GM19452 (cell line): ENCODE results near the gene LRRC8A.
"Not testable (repeated sequence)": the region's sequence is repeated elsewhere in the genome, so short reads cannot be mapped to it uniquely, and the experiment has no call there.

Experiments used
- ATAC-seq: cut with Tn5 transposase; IDR thresholded peaks from one replicate; pipeline ENCODE4 v1.9.1; 2021; ENCODE audit not compliant: unreplicated experiment

The LRRC8A gene

GRCh38 chr9:128881884-128882676, at the start of gene LRRC8A, which contains the start of gene KYAT1:
Gene LRRC8A, plus strand, starts transcription at chr9:128882133. Its CDS starts 25,032 bp downstream, at chr9:128907165.
Gene KYAT1, minus strand, starts transcription at chr9:128881950. Its CDS starts 36,545 bp downstream, at chr9:128845405.
- ATAC-seq, result peak; percentile 93

DNA sequence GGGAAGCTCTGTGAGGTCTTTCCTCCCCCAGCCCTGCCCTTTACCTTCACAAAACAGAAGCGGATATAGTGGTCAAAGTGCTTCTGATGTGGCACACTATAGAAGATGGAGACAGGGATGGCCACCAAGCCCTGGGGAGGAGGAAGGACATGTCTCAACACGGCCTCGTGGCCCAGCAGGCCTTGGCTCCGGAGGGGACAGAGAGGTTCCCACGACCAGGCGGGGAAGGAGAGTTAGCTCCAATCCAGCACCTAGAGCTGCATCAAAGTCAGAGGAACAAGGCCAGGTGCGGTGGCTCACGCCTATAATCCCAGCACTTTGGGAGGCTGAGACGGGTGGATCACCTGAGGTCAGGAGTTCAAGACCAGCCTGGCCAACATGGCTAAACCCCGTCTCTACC, 48.2 kb upstream of the LRRC8A start:
- no peak for ATAC-seq

- ATAC-seq, result no peak
These were observed 46.4 kb upstream of the LRRC8A start for GRCh38 chr9:128835246-128836210.

DNA sequence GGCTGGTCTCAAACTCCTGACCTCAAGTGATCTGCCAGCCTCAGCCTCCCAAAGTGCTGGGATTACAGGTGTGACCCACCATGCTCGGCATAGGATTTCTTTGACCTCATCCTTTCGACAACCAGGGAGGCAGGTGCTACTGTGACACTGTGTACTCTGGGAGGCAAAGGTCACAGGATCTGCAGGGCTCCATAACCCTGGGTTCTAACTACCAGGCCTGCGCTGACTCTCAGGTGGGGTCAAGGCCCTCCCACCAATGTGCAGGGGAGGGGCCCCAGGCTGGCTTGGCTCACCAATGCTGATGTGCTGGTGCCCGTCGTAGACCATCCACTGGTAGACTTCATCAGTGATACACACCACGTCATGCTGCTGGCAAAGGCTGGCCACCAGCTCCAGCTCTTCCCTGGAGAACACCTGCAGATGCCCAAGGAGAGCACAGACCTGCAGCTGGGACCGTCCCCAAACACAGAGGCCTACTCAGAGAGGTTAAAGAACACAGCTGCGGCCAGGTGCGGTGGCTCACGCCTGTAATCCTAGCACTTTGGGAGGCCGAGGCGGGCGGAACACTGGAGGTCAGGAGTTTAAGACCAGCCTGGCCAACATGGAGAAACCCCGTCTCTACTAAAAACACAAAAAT, 45.3 kb upstream of the LRRC8A start:
- no peak for ATAC-seq

GRCh38 chr9:128838338-128838737, 43.6 kb upstream of the LRRC8A start:
- ATAC-seq, result no peak

DNA sequence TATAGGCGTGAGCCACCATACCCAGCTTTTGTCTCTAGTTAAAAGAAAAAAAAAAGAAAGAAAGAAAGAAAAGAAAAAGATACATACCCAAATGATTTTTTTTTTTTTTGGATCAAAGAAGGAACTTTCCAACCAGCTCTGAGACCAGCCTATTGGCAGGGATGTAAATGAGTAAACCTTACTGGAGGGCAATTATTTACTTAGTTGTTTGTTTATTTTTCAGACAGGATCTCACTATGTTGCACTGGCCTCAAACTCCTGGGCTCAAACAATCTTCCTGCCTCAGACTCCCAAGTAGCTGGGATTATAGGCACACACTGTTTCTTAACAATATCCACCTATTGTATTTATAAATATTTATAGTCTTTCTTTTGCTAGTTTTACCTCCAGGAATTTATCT, 41.4 kb upstream of the LRRC8A start:
- ATAC-seq, result no peak

- no peak for ATAC-seq
These were observed 40.0 kb upstream of the LRRC8A start for GRCh38 chr9:128841694-128842492.

DNA sequence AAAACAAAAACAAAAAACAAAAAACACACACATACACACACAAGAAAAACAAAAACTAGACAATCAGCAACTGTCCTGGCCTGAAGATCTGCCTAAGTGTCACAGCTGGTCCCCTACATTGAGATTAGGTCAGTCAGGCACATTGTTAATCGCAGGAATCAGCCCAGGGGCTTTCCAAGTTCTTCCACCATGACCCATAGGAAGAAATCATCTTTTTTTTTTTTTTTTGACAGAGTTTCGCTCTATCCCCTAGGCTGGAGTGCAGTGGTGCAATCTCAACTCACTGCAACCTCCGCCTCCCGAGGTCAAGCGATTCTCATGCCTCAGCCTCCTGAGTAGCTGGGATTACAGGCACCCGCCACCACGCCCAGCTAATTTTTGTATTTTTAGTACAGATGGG, 38.8 kb upstream of the LRRC8A start:
- ATAC-seq, result not testable (repeated sequence)

GRCh38 chr9:128845186-128845931, 36.6 kb upstream of the LRRC8A start:
- ATAC-seq, result no peak

DNA sequence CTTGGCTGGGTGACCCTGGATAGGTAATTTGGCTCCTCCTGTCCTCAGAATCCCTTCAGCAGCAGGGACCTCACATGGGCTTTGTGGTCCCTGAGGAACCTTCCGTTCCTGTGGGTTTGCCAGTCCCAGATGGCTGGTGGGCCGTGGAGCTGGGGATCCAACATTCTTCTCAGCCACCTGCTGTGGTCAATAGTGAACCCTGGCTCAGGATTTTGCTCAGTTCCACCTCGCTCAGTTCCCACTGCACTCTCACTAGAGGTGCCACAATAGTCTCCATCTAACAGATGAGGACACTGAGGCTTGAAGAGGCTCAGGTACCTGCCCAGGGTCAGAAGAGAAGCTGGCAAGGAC, 35.3 kb upstream of the LRRC8A start:
- ATAC-seq, result no peak

GRCh38 chr9:128847803-128848202, 34.1 kb upstream of the LRRC8A start:
- no peak for ATAC-seq

- ATAC-seq, result not testable (repeated sequence)
These were observed 30.9 kb upstream of the LRRC8A start for GRCh38 chr9:128851024-128851423.

DNA sequence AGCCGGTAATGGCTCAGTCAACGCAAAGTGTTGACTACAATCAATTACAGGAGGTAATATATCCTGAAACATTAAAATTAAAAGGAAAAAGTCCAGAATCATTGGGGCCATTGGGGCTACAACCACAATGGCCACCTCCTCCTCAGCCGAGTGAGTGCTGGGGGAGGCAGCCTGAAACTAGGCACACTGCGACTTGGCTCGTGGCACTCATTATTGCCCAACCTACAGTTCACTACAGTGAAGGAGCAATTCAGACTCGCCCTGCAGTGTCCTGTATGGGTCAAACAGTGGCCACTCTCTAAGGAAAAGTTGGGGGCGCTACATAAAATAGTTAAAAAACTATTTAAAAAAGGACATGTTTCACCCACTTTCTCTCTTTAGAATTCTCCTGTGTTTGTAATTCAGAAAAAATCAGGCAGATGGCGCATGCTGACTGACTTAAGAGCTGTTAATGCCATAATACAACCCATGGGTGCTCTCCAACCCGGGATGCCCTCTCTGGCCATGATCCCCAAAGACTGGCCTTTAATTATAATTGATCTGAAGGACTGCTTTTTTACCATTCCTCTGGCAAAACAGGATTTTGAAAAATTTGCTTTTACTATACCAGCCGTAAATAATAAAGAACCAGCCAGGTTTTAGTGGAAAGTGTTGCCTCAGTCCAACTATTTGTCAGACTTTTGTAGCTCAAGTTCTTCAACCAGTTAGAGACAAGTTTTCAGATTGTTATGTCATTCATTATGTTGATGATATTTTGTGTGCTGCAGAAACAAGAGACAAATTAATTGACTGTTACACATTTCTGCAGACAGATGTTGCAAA, 29.9 kb upstream of the LRRC8A start:
- not testable (repeated sequence) for ATAC-seq

DNA sequence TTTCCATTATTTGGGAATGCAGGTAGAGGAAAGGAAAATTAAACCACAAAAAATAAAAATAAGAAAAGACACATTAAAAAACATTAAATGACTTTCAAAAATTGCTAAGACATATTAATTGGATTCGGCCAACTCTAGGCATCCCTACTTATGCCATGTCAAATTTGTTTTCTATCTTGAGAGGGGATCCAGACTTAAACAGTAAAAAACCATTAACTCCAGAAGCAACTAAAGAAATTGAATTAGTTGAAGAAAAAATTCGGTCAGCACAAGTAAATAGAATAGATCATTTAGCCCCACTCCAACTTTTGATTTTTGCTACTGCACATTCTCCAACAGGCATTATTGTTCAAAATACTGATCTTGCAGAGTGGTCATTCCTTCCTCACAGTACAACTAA, 29.3 kb upstream of the LRRC8A start:
- ATAC-seq, result not testable (repeated sequence)

DNA sequence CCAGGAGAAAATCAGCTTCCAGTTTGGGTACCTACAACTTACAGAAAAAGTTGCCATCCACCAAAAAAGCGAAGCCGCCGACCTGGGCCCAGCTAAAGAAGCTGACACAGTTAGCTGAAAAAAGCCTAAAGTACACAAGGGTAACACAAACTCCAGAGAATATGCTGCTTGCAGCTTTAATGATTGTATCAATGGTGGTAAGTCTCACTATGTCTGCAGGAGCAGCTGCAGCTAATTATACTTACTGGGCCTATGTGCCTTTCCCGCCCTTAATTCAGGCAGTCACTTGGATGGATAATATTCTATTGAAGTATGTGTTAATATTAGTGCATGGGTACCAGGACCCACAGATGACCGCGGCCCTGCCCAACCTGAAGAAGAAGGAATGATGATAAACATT, 27.5 kb upstream of the LRRC8A start:
- ATAC-seq, result not testable (repeated sequence)

- not testable (repeated sequence) for ATAC-seq
These were observed 23.5 kb upstream of the LRRC8A start for GRCh38 chr9:128858476-128858875.

GRCh38 chr9:128860937-128861336, 21.0 kb upstream of the LRRC8A start:
- ATAC-seq, result no peak

- no peak for ATAC-seq
These were observed 20.4 kb upstream of the LRRC8A start for GRCh38 chr9:128861501-128861900.

GRCh38 chr9:128862401-128862851, 19.5 kb upstream of the LRRC8A start:
- ATAC-seq, result no peak
